HG03025 (cell line): ENCODE data around the gene ARPP19.
A peak's percentile ranks its signal among the peaks of the same experiment; 100 is the strongest.
"Not testable (repeated sequence)": the region's sequence is repeated elsewhere in the genome, so short reads cannot be mapped to it uniquely, and the experiment has no call there.

Experiments
- ATAC-seq: cut with Tn5 transposase; IDR thresholded peaks from one replicate; pipeline ENCODE4 v1.9.1; 2021; ENCODE audit warnings: mild to moderate bottlenecking, moderate library complexity; ENCODE audit not compliant: unreplicated experiment, low FRiP score

Gene ARPP19

GRCh38 chr15:52552303-52552702 is 16.5 kb downstream of the ARPP19 start:
- no peak for ATAC-seq

DNA sequence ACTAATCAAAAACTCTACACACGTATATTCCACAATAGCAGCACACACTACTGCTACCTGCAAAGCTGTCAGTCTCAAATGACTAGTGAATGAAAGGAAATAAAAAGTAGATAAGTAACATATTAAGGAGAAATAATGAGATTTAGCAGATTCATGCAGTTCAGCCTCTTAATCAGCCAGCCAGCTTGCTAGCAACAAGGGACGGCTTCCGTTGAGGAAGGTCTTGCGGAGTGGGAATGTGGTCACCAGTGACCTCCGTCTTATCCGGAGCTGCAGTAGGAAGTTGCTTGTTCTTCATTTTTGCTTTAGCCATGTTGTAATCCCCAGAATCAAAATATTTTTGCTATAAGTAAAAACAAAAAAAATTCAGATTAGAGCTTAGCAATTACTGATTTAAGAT is 17.1 kb downstream of the ARPP19 start:
- ATAC-seq = no peak

DNA sequence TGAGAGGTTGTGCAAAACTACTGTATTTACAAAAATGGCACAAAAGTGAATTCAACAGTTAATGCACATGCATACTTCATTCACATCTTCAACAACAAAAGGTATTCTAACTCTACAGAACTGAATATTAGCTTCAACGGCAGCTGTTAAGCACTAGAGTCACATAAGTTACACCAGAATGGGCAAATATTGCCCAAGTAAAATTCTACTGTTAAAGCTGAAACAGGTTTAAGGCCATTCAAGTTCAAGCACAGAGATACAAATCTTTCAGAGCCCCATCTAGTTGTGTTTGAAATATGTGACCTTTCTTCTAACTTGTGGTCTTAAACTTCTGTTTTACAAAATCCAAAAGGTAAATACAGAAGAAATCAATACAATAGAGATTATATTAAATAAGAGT is 17.6 kb downstream of the ARPP19 start:
- ATAC-seq = not testable (repeated sequence)

DNA sequence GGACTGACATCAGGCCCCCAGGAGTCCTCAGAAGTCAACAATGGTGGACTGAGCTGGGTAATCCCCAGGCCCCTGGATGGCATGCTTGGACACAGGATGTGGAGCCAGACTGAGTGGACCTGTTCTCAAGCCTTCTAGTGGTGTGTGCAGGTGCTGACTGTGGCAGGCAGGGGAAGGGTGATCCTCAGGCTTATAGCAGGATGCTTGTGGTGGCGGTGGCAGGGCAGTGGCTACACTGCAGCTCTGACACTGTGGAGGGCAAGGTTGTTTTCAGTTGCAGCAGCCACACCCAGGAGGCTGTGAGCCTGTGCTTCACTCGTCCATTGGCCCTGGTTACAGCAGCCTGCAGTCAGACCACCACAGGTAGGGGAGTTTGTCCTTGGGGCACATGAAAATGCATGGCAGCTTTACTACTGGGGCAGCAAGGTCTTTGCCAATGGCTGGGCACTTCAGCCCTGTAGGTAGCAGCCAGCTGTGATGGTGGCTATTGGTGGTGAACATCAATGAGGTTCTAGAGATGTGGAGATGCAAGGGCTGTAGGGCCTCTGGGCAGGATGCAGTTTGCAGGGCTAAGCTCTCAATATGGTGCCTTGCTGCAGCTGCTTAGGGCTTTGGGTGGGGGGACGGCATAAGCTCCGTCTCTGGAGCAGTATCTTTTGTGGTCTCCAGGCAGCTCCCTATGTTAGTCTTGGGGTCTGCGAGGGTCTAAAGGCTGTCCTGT is 22.6 kb downstream of the ARPP19 start:
- no peak for ATAC-seq

- no peak for ATAC-seq
Measured at GRCh38 chr15:52540374-52541012, 28.3 kb downstream of the ARPP19 start.

DNA sequence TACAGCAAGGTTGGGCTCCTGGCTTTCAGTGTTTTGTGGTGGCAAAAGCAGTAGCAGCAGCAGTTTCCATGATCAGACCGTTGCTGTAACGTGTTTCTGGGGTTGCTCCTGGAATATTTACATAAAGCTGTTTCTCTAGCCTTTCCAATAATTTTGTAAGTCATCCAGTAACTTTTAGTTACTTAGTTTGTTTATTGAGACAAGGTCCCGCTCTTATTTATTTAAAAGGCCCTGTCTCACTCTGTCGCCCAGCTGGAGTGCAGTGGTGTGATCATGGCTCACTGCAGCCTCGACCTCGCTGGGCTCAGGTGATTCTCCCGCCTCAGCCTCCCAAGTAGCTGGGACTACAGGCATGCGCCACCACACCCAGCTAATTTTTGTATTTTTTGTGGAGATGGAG is 31.4 kb downstream of the ARPP19 start:
- ATAC-seq = no peak

- no peak for ATAC-seq
Measured at GRCh38 chr15:52532427-52532826, 36.4 kb downstream of the ARPP19 start.

GRCh38 chr15:52529940-52530339 is 38.9 kb downstream of the ARPP19 start:
- ATAC-seq = no peak

DNA sequence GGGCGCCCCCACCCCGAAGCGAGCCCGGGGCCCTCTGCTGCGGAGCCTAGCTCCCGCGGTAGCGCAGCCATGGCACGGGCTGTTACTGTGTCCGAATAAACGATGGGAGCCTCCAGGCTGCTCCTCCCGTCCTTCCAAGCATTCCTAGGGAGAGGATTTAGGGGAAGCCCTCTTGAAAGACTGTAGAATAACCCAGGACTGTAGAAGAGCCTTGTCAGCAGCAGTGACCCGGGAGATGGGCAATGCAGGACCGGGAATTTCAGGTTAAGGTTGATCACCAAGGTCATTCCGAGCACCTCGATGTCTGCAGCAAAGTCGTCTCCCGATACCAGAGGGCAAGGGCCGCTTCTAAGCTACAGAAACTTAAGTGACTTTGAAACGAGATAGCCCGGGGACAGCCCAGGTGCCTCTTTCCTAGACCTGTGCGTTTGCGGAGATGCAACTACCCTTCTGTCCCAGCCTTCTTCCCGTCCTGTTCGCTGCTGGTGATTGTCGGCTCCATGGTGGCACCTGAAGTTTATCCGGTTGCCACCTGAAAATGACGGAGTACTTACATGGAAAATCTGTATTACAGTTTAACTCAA is 39.4 kb downstream of the ARPP19 start:
- peak; percentile 3 for ATAC-seq

GRCh38 chr15:52528564-52529340 is 40.1 kb downstream of the ARPP19 start, which contains the start of gene MYO5A:
Gene MYO5A, minus strand, starts transcription at chr15:52528880. Its CDS starts 74 bp downstream, at chr15:52528806.
- peak; percentile 76 for ATAC-seq

DNA sequence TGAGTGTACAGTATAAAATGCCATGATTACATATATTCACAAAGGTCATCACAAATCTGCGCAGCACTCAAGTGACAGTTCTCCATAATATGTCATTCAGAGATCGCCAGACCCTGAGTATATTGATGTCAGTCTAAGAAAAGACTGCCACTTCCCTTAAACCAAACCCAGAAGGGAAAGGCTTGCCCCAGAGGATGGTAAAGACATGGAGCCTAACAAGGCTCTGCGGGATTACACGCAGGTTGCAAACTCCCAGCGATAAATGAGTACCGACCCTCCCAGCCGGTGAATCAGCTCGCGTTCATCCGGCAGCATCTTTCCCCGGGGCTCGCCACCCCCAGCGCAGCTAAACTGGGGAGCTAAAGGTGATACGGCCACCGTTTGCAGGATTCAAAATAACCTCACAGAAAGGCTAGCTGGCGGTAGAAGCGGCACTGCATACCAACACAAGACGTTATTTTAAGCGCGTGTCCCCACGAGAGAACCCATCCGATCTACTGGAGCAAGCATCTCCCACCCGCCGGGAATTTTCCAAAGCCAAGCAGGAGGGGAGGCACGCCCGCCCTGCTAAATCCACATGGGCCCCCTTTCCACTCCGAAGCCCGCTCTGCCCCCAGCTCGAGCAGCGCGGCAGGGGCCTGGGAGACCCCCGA is 40.8 kb downstream of the ARPP19 start:
- no peak for ATAC-seq

- ATAC-seq = no peak
Measured at GRCh38 chr15:52527196-52527910, 41.5 kb downstream of the ARPP19 start.

DNA sequence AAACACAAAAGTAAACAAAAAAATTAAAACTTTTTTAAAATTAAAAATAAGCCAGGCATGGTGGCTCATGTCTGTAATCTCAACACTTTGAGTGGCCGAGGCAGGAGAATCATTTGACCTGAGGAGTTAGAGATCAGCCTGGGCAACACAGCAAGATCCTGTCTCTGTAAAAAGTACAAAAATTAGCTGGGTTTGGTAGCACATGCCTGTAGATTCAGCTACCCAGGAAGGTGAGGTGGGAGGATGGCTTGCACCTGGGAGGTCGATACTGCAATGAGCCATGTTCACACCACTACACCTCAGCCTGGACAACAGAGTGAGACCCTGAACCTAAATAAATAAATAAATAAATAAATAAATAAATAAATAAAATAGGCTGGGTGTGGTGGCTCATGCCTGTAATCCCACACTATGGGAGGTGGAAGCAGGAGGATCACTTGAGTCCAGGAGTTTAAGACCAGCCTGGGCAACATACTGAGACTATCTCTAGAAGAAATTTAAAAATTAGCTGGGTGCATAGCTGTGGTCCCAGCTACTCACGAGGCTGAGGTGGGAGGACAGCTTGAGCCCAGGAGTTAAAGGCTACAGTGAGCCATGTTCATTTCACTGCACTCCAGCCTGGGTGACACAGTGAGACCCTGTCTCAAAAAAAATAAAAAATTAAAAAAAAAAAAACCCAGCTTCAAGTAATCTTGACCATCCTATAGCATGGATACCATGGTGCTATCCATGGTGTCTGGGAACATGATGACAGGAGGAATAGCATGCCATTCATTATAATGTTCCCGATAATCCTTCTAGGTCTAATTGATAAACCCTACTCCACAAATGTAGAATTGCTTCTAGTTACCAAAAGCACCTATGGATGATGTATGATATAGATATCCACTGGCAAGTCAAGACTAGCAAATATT is 44.4 kb downstream of the ARPP19 start:
- no peak for ATAC-seq

DNA sequence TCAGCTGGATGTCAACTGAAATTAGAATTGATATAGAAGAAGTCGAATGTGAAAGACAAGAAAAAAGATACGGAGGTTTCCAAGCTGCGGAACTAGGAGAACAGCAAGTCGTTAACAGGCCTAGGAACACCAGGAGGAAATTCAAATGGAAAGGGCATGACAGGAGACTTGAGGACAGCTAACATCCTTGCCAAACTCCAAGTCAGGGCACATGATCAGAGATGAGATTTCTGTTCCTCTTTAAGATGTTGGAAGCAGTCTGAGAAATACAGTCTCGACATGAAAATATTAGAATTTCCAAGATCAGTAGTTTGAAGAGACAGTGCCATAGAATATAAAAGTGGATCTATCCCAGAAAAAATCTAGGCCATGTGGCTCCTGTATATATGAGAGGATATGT is 45.2 kb downstream of the ARPP19 start:
- ATAC-seq = no peak

DNA sequence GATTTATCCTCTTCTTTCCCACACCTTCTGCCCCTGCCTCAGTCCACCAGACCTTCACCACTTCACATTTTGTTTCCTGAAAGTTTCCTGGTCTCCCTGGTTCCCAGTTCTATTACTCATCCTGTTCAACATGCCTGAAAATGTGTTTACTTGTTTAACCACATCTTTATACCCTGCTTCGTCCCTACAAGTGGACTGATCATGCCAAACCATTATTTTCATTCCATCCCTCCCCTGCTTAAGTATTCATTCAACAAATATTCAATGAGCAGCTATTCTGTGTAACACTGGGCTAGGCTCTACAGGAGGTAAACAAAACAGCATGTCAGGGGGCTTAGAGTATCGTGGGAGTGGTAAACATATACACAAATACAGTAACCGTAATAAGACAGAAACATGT is 45.6 kb downstream of the ARPP19 start:
- ATAC-seq = no peak

GRCh38 chr15:52521682-52522081 is 47.1 kb downstream of the ARPP19 start:
- ATAC-seq = no peak

GRCh38 chr15:52520421-52520820 is 48.4 kb downstream of the ARPP19 start:
- no peak for ATAC-seq

DNA sequence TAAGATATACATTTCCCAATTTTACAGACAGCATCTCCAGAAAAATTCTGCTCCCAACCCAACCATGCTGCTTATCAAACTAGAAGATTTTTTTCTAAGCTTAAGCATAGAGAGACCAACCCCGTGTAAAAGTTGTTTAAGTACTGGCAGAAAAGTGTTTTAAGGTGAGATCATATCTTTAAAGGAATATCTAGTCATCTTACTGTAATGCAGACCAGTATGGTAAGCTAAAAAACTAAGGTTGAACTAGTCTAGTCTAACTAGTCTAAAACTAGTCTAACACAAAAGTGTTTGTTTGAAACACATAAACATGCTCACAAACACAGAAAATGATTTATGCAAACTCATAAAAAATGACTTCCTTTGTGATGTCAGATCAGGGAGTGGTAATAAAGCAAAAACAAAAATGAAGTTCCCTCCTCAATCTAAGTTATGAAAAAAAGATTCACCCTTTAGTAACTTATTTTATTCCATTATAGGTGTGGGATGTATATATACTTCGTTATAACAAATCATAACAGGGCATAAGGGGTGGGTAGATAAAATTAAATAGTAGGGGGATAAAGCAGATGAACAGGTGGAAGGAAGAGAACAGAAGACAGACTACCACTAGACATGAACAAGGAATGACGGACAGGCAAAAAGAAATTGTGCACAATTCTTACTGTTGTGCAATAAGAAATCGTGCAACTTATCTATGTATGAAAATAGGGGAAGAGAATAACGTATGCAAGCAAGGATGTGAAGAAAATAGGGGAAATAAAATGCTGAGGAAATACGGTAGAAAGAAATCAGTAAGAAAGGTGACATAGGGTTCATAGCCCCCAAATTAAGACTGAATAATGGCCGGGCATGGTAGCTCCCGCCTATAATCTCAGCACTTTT is 50.1 kb downstream of the ARPP19 start:
- ATAC-seq = no peak
